HL-60 (cell line): ENCODE measurements around the gene COL4A2.

Experiments used
- POLR2AphosphoS5 ChIP-seq: IDR thresholded peaks from 2 replicates; pipeline ENCODE4 v1.6.1; 2012; ENCODE audit warnings: low read depth
- SPI1 ChIP-seq: IDR thresholded peaks from 2 replicates; pipeline ENCODE4 v1.6.1; 2012; ENCODE audit warnings: low read depth, mild to moderate bottlenecking, borderline replicate concordance
- TF ChIP-seq, protein P1 (sequence below): IDR thresholded peaks from 2 replicates; pipeline ENCODE4 v1.6.1; 2012; ENCODE audit warnings: low read depth; ENCODE audit not compliant: insufficient replicate concordance
- TF ChIP-seq, protein P2 (sequence below): IDR thresholded peaks from one replicate; pipeline ENCODE4 v1.5.1; 2011; ENCODE audit warnings: low read length, control low read depth, inconsistent platforms; ENCODE audit not compliant: insufficient read depth

DNA sequence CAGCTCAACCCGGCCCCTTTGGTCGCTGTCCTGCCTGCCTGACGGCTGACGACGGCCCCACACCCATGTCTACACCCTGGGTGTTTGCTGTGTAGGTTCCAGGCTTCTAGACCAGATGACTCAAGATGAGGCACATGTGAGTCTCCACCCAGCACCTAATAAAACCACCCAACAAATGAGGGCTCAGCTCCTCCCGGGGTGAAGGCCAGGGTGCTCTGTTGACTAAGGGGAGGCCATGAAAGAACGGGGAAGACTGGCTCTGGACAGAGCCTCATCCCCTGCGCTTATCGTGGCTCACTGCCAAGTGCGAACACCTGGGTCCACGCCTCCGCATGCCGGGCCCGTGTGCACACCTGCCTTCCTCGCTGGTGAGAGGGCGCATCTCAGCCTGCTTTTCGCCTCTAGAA is 39.6 kb downstream of the COL4A2 start:
- TF ChIP-seq, protein P1, sequence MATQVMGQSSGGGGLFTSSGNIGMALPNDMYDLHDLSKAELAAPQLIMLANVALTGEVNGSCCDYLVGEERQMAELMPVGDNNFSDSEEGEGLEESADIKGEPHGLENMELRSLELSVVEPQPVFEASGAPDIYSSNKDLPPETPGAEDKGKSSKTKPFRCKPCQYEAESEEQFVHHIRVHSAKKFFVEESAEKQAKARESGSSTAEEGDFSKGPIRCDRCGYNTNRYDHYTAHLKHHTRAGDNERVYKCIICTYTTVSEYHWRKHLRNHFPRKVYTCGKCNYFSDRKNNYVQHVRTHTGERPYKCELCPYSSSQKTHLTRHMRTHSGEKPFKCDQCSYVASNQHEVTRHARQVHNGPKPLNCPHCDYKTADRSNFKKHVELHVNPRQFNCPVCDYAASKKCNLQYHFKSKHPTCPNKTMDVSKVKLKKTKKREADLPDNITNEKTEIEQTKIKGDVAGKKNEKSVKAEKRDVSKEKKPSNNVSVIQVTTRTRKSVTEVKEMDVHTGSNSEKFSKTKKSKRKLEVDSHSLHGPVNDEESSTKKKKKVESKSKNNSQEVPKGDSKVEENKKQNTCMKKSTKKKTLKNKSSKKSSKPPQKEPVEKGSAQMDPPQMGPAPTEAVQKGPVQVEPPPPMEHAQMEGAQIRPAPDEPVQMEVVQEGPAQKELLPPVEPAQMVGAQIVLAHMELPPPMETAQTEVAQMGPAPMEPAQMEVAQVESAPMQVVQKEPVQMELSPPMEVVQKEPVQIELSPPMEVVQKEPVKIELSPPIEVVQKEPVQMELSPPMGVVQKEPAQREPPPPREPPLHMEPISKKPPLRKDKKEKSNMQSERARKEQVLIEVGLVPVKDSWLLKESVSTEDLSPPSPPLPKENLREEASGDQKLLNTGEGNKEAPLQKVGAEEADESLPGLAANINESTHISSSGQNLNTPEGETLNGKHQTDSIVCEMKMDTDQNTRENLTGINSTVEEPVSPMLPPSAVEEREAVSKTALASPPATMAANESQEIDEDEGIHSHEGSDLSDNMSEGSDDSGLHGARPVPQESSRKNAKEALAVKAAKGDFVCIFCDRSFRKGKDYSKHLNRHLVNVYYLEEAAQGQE = no peak
- TF ChIP-seq POLR2AphosphoS5 = no peak
- TF ChIP-seq, protein P2, sequence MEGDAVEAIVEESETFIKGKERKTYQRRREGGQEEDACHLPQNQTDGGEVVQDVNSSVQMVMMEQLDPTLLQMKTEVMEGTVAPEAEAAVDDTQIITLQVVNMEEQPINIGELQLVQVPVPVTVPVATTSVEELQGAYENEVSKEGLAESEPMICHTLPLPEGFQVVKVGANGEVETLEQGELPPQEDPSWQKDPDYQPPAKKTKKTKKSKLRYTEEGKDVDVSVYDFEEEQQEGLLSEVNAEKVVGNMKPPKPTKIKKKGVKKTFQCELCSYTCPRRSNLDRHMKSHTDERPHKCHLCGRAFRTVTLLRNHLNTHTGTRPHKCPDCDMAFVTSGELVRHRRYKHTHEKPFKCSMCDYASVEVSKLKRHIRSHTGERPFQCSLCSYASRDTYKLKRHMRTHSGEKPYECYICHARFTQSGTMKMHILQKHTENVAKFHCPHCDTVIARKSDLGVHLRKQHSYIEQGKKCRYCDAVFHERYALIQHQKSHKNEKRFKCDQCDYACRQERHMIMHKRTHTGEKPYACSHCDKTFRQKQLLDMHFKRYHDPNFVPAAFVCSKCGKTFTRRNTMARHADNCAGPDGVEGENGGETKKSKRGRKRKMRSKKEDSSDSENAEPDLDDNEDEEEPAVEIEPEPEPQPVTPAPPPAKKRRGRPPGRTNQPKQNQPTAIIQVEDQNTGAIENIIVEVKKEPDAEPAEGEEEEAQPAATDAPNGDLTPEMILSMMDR = no peak
- no peak for TF ChIP-seq SPI1
